Measurements from ENCODE around the gene GABRR2. TPM values are rescaled to one million over a fixed set of nuclear protein-coding genes. Genes with fewer than 3 reads are reported as not detected.

GABRR2 gene
- polyA plus RNA-seq, 1 donor from 2014 or later: 0.31 TPM

DNA sequence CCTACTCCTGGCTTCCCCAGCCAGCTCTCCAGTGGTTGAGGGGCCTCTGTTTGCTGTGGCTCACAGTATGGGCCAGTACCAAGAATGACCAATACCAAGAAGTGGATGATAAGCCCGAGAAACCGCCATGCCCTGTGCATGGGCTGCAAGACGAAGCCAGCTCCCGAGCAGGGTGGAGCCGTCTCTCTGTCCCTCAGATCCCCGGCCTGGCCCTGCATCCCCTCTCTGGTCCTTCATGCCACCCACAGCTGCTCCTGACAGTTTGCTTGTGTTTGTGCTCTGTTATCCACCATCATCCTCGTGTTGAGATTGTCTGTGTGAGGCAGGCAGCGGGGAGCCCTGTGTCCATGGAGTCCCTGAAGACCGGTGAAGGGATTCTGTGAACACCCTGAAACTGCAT lies 36.1 kb downstream of the GABRR2 start:
- H4K20me1 ChIP-seq (ENCODE audit: insufficient read depth): no peaks in the 10 kb centered on the region
- no peaks in the 10 kb centered on the region for H3K79me2 ChIP-seq (replicated peaks; ENCODE audit: insufficient read depth, low read length)
- TF ChIP-seq EZH2 (IDR thresholded peaks at IDR 0.05; ENCODE audit: borderline replicate concordance, insufficient read depth, low read length, poor library complexity, severe bottlenecking) (no peak), REST (IDR thresholded peaks at IDR 0.05; ENCODE audit: borderline replicate concordance) (no peak), TAF1 (IDR thresholded peaks at IDR 0.05; ENCODE audit: low read depth) (no peak), SMC3 (conservative IDR thresholded peaks at IDR 0.05; ENCODE audit: poor library complexity) (no peak), EP300 (conservative IDR thresholded peaks at IDR 0.05; ENCODE audit: poor library complexity, severe bottlenecking) (no peak), RAD21 (conservative IDR thresholded peaks at IDR 0.05) (no peak), MXI1 (conservative IDR thresholded peaks at IDR 0.05; ENCODE audit: poor library complexity, severe bottlenecking) (no peak), POLR2AphosphoS5 (IDR thresholded peaks at IDR 0.05) (no peak)
- TF ChIP-seq, protein P1, sequence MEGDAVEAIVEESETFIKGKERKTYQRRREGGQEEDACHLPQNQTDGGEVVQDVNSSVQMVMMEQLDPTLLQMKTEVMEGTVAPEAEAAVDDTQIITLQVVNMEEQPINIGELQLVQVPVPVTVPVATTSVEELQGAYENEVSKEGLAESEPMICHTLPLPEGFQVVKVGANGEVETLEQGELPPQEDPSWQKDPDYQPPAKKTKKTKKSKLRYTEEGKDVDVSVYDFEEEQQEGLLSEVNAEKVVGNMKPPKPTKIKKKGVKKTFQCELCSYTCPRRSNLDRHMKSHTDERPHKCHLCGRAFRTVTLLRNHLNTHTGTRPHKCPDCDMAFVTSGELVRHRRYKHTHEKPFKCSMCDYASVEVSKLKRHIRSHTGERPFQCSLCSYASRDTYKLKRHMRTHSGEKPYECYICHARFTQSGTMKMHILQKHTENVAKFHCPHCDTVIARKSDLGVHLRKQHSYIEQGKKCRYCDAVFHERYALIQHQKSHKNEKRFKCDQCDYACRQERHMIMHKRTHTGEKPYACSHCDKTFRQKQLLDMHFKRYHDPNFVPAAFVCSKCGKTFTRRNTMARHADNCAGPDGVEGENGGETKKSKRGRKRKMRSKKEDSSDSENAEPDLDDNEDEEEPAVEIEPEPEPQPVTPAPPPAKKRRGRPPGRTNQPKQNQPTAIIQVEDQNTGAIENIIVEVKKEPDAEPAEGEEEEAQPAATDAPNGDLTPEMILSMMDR (IDR thresholded peaks at IDR 0.05; ENCODE audit: poor library complexity, severe bottlenecking): no peak
- H3K4me2 ChIP-seq (ENCODE audit: low read length): no peak overlapping the region
- H3F3A ChIP-seq (ENCODE audit: insufficient read depth, low read length, poor library complexity, severe bottlenecking): no peaks in the 10 kb centered on the region
- H3K4me3 ChIP-seq (ENCODE audit: low read length): no peak overlapping the region
- no peak overlapping the region for H3K27ac ChIP-seq (ENCODE audit: low read length)
- no peaks in the 10 kb centered on the region for H3K9me3 ChIP-seq (ENCODE audit: low read length)
- H2AFZ ChIP-seq (ENCODE audit: low read depth, low read length): no peak overlapping the region
- no peaks in the 10 kb centered on the region for H3K27me3 ChIP-seq (ENCODE audit: insufficient read depth, low read depth, low read length)
- no peak overlapping the region for H3K9ac ChIP-seq (ENCODE audit: low read length)
- no peaks in the 10 kb centered on the region for H3K36me3 ChIP-seq (ENCODE audit: insufficient read depth, low read length)
- no peaks in the 10 kb centered on the region for H3K9me2 ChIP-seq (ENCODE audit: insufficient read depth, low read length)

- Histone ChIP-seq H3K27ac (ENCODE audit: low read length) (no peak overlapping the region), H2AFZ (ENCODE audit: low read depth, low read length) (no peak overlapping the region), H4K20me1 (ENCODE audit: insufficient read depth) (no peaks in the 10 kb centered on the region), H3K4me3 (ENCODE audit: low read length) (no peak overlapping the region), H3K9me2 (ENCODE audit: insufficient read depth, low read length) (no peaks in the 10 kb centered on the region), H3K4me2 (ENCODE audit: low read length) (no peak overlapping the region), H3K36me3 (ENCODE audit: insufficient read depth, low read length) (no peaks in the 10 kb centered on the region), H3K9ac (ENCODE audit: low read length) (no peak overlapping the region), H3K79me2 (replicated peaks; ENCODE audit: insufficient read depth, low read length) (no peaks in the 10 kb centered on the region), H3K9me3 (ENCODE audit: low read length) (no peaks in the 10 kb centered on the region), H3K27me3 (ENCODE audit: insufficient read depth, low read depth, low read length) (no peaks in the 10 kb centered on the region), H3F3A (ENCODE audit: insufficient read depth, low read length, poor library complexity, severe bottlenecking) (no peaks in the 10 kb centered on the region)
- TF ChIP-seq EP300 (conservative IDR thresholded peaks at IDR 0.05; ENCODE audit: poor library complexity, severe bottlenecking) (no peak), TAF1 (IDR thresholded peaks at IDR 0.05; ENCODE audit: low read depth) (no peak), REST (IDR thresholded peaks at IDR 0.05; ENCODE audit: borderline replicate concordance) (no peak), SMC3 (conservative IDR thresholded peaks at IDR 0.05; ENCODE audit: poor library complexity) (no peak), POLR2AphosphoS5 (IDR thresholded peaks at IDR 0.05) (no peak), EZH2 (IDR thresholded peaks at IDR 0.05; ENCODE audit: borderline replicate concordance, insufficient read depth, low read length, poor library complexity, severe bottlenecking) (no peak), RAD21 (conservative IDR thresholded peaks at IDR 0.05) (no peak), MXI1 (conservative IDR thresholded peaks at IDR 0.05; ENCODE audit: poor library complexity, severe bottlenecking) (no peak)
- TF ChIP-seq, protein P1 (IDR thresholded peaks at IDR 0.05; ENCODE audit: poor library complexity, severe bottlenecking): no peak
These were observed 39.2 kb downstream of the GABRR2 start for GRCh38 chr6:89275900-89276299.
